ENCODE results near the gene VAPB. TPM values are rescaled to one million over a fixed set of nuclear protein-coding genes. Genes with fewer than 3 reads are reported as not detected.

Gene VAPB
- total RNA-seq, 1 donor from 2014 or later, result 26.2 TPM

DNA sequence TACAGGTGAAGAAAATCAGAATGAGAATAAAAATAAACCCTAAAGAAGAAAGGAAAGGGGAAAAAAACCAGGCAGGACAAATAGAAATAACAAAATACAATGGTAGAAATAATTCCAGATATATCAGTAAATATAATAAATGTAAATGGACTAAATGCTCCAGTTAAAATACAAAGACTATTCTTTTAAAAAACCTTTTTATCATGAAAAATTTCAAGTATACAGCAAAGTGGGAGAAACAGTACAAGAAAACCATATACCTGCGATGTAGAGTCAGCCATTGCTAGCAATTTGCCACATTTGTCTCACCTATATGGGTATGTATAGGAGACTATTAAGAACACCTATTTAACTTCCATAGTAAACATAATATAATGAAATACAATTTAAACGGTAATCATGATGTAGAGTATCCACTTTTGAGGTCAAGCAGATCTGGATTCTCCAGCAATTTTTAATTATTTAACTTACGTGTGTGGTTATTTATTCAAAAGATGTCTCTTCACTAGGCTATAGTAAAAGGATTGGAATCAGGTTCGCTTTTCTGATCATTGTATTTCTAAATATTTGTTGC, 914 bp upstream of the VAPB start:
- ATAC-seq (ENCODE audit: low read depth), result no peak
- Mint-ChIP-seq H3K4me3 (no peak overlapping the region), H3K27ac (no peak overlapping the region), H3K4me1 (peaks cover 33% of the 10 kb centered on the region), H3K9me3 (no peaks in the 10 kb centered on the region), H3K27me3 (peaks cover 8% of the 10 kb centered on the region), H3K36me3 (ENCODE audit: low read depth) (peaks cover 20% of the 10 kb centered on the region)
- TF ChIP-seq, protein P1, sequence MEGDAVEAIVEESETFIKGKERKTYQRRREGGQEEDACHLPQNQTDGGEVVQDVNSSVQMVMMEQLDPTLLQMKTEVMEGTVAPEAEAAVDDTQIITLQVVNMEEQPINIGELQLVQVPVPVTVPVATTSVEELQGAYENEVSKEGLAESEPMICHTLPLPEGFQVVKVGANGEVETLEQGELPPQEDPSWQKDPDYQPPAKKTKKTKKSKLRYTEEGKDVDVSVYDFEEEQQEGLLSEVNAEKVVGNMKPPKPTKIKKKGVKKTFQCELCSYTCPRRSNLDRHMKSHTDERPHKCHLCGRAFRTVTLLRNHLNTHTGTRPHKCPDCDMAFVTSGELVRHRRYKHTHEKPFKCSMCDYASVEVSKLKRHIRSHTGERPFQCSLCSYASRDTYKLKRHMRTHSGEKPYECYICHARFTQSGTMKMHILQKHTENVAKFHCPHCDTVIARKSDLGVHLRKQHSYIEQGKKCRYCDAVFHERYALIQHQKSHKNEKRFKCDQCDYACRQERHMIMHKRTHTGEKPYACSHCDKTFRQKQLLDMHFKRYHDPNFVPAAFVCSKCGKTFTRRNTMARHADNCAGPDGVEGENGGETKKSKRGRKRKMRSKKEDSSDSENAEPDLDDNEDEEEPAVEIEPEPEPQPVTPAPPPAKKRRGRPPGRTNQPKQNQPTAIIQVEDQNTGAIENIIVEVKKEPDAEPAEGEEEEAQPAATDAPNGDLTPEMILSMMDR (IDR thresholded peaks at IDR 0.05), result no peak
- DNase-seq, result no peak
- CTCF ChIA-PET, result interaction anchor here (0.7 to 1.8 kb wide), 3 partner anchors 10 to 154 kb away, joined by 3 to 6 read pairs (median 5); no protein-coding TSS in a partner anchor
- intact Hi-C loops (cut with micrococcal nuclease), result loop anchor here (2.0 to 10.0 kb wide), 4 partner anchors 15 to 1996 kb away; partner anchors contain the start of genes AURKA, CSTF1 and RAE1
- POLR2A ChIA-PET, result interaction anchor here (0.8 to 1.8 kb wide), 8 partner anchors 14 to 769 kb away, joined by 3 to 45 read pairs (median 7); partner anchors contain the start of genes ATP5F1E, RAB22A, STX16 and ZBP1

DNA sequence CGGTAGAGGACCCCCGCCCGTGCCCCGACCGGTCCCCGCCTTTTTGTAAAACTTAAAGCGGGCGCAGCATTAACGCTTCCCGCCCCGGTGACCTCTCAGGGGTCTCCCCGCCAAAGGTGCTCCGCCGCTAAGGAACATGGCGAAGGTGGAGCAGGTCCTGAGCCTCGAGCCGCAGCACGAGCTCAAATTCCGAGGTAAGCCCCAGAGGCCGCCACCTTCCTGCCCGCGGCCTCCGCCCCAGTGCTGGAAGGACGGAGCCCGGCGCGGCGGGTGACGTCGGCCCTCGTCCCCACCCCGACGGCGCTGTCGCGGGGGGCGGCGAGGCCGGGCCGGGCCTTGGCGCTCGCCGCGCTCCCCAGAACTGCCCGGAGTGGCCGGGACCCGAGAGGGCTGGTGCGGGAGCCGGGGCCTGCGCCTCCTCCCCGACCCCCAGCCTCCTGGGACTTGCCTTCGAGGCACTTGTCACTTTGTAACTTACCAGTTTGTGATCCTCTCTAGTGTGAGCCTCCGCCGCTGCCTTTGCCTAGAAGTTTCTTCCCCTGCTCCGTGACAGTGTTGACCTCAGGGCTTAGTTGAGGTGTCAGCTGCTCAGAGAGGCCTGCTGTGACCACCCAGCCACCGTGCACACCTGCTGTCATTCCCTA, 417 bp downstream of the VAPB start:
- H3K4me3 Mint-ChIP-seq, result peak overlapping the region; percentile 91
- intact Hi-C loops (cut with micrococcal nuclease), result loop anchor here (1.0 to 10.0 kb wide), 8 partner anchors 13 to 1997 kb away; partner anchors contain the start of genes AURKA, CSTF1, RAB22A and RAE1
- H3K4me1 Mint-ChIP-seq, result peaks cover 42% of the 10 kb centered on the region
- H3K36me3 Mint-ChIP-seq (ENCODE audit: low read depth), result peaks cover 28% of the 10 kb centered on the region
- DNase-seq (no peak), ATAC-seq (ENCODE audit: low read depth) (peak; percentile 15)
- ChIA-PET POLR2A (interaction anchor here (0.5 to 1.8 kb wide), 15 partner anchors 13 to 1920 kb away, joined by 3 to 45 read pairs (median 4); partner anchors contain the start of genes ATP5F1E, RAB22A, RTF2 and STX16), CTCF (interaction anchor here (1.3 to 1.8 kb wide), 2 partner anchors 9 to 69 kb away, joined by 3 to 6 read pairs; no protein-coding TSS in a partner anchor)
- TF ChIP-seq, protein P1 (IDR thresholded peaks at IDR 0.05), result no peak
- peak overlapping the region; percentile 85 for H3K27ac Mint-ChIP-seq
- no peaks in the 10 kb centered on the region for H3K9me3 Mint-ChIP-seq
- no peaks in the 10 kb centered on the region for H3K27me3 Mint-ChIP-seq

DNA sequence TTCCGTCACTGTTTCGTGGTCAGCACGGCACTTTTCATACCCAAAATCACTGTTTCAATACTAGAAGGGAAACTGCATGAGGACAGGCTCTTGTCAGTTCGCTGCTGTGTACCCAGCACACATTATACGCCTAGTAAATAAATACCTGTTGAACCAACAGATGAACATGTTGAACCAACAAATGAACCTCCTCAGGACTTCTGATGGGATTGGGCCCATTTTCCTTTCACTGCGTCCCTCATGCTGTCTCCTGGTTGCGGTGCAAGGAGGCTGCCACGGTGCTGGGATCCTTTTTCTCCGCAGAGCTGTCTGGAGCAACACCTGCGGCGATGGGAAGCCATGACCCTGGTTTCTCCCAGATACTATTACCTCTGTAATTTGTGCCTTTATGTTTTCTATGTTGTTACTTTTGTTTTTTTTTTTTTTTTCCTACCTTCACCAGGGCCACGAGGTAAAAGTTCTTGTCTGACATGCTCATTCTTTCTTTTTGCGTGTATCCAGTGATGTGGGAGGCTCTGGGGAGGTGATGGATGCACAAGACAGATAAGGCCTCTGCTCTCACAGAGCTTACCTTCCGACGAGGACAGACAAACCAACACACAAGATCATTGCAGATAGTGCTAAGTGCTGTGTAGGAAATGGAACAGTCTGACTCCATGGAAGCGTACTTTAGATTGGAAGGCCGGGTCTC, 1.1 kb downstream of the VAPB start:
- no peak for ATAC-seq (ENCODE audit: low read depth)
- ChIA-PET CTCF (interaction anchor here (1.8 kb wide), 1 partner anchor 69 kb away, joined by 6 read pairs; no protein-coding TSS in a partner anchor), POLR2A (interaction anchor here (1.3 to 1.8 kb wide), 3 partner anchors 80 to 1921 kb away, joined by 4 to 18 read pairs (median 18); partner anchors contain the start of genes RAB22A and RTF2)
- peaks cover 32% of the 10 kb centered on the region for H3K36me3 Mint-ChIP-seq (ENCODE audit: low read depth)
- H3K27me3 Mint-ChIP-seq, result no peaks in the 10 kb centered on the region
- TF ChIP-seq, protein P1 (IDR thresholded peaks at IDR 0.05), result no peak
- intact Hi-C loops (cut with micrococcal nuclease), result loop anchor here (1.0 to 10.0 kb wide), 8 partner anchors 13 to 1998 kb away; partner anchors contain the start of genes AURKA, CSTF1, RAB22A and RAE1
- H3K4me3 Mint-ChIP-seq, result peak overlapping the region; percentile 91
- H3K27ac Mint-ChIP-seq, result peak overlapping the region; percentile 85
- peaks cover 46% of the 10 kb centered on the region for H3K4me1 Mint-ChIP-seq
- DNase-seq, result no peak
- no peaks in the 10 kb centered on the region for H3K9me3 Mint-ChIP-seq

DNA sequence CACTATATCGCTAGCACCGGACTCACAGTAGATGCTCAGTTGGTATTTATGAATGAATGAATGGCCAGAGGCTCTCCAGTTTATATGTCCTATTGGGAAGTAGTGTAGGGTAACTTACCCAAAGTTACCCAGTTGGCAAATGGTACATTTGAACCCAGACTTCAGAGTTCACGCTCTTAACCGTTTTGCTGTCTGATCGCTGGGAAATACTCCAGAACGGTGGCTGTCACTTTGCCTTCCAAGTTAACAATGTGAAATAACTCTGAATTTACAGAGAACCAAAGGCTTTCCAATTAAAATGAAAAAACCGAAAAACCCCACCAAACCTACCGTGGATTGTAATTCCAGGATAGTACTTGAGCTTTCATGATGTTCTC, 1.6 kb downstream of the VAPB start:
- ATAC-seq (ENCODE audit: low read depth) (no peak), DNase-seq (no peak)
- Mint-ChIP-seq H3K9me3 (no peaks in the 10 kb centered on the region), H3K27me3 (no peaks in the 10 kb centered on the region), H3K27ac (peak overlapping the region; percentile 85), H3K4me1 (peaks cover 49% of the 10 kb centered on the region), H3K4me3 (peak overlapping the region; percentile 91), H3K36me3 (ENCODE audit: low read depth) (peaks cover 32% of the 10 kb centered on the region)
- TF ChIP-seq, protein P1 (IDR thresholded peaks at IDR 0.05), result no peak
- CTCF ChIA-PET, result no interaction called here
- POLR2A ChIA-PET, result interaction anchor here (1.1 kb wide), 1 partner anchor 276 kb away, joined by 6 read pairs; no protein-coding TSS in a partner anchor
- intact Hi-C loops (cut with micrococcal nuclease), result no loop called here
